SHP77 treated with DMSO at 0.1 percent for 48 hours (cell line): Measurements from ENCODE around the gene CPN1.
A peak's percentile ranks its signal among the peaks of the same experiment; 100 is the strongest.
"Not testable (repeated sequence)": the region's sequence is repeated elsewhere in the genome, so short reads cannot be mapped to it uniquely, and the experiment has no call there.

Experiments
- DNase-seq: peaks from one replicate; lab custom pipeline; 2025; lab: John Stamatoyannopoulos, UW

CPN1 gene

DNA sequence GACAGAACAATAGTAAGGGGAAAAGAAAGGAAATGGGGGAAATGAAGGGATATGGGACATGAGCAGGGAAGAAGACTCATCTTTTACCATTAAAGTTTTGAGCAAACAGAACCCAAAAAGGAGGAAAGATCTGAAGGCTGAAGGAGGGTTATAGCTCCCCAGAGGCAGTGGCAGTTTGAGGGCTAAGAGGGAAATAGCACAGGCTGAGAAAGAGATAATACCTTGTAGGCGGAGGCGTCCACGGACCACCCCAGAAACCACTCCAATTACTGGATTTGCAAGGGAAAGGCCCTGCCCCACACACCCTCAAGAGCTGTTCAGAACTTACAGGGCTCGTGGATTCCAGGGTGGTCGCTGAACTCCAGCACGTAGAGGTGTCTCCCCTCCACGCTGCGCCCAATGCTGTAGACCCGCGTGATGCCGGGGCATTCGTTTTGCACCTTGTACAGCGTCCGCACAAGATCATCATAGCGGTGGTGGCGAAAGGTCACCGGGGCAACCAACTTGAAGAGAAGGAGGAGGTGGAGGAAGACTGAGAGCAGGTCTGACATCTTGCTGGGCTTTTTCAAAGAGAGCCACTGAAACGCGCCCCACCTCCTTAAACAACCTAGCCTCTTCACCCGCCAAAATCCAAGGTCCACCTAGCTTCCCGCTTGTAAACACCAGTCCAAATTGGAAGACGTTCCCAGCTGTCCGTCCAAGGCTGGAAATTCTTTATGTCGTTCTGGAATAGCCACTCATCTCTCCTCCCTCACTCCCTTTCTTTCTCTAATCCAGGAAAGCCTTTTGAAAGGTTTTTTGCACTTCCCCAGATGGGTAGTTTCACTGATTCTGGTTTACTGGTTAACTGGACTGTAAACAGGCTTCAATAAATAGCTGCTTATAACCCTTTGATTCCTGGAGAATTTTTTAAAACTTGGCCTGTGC is at the start of gene CPN1:
TSS of gene CPN1 (minus strand) at position 795 of the 927 bp plus-strand sequence. CDS start at position 551, 244 bp downstream.
- DNase-seq, result no peak

DNA sequence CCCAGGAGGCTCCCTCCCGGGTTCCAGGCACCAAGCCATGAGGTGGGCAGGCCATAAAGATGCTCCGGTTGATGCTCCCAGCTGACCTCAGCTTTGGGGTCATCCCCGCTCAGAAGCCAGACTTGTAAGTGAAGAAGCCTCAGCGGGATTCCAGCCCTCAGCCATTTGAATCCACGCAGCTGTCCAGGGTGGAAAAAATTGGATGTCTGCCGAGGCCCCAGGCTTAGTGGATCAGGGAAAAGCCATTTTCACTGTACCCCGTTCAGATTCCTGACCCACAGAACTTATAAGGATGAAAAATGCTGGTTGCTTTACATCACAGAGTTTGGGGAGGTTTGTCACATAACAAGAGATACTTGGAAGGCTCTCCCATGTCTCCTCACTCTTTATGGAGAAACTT is 49.2 kb upstream of the CPN1 start:
- DNase-seq, result no peak

DNA sequence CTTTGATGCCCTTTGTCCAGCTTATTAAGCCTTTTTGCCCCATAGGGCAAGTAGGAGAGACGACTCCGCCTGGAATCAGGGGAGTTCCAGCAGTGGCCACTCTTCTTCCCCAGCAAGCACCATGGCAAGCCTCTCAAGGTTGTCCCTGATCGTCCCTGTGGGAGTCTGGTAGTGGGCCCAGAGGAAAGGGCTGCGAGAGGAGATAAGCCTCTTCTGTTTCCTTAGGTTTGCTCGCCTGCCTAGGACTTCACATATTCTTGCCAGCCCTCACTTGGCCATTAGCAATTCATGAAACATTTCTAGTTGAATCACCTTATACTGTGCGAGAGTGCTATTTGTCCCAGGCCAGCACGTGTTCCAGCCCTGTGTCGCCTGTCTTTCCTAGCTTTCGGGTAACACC is 47.8 kb upstream of the CPN1 start:
- DNase-seq, result no peak

DNA sequence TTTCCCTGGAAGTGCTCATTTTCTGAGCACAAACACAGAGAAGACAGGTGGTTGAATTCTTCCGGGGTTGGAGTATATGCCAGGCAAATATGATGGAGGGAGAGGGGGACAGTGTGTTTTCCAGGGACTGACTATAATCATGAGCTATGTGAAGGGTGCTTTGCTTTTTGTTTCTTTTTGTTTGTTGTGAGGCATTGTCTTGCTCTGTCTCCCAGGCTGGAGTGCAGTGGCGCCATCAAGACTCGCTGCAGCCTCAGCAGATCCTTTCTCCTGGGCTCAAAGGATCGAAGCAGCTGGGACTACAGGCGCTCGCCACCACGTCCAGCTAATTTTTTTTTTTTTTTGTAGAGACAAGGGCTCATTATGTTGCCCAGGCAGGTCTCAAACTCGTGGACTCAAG is 47.3 kb upstream of the CPN1 start:
- no peak for DNase-seq

DNA sequence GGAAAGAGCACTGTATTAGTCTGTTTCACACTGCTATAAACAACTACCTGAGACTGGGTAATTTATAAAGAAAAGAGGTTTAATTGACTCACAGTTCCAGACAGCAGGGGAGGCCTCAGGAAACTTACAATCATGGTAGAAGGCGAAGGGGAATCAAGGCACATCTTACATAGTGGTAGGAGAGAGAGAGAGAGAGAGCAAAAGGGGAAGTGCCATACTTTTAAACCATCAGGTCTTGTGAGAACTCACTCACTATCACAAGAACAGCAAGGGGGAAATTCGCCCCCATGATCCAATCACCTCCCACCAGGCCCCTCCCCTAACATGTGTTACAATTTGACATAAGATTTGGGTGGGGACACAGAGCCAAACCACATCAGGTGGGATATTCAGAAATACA is 43.7 kb upstream of the CPN1 start:
- not testable (repeated sequence) for DNase-seq

DNA sequence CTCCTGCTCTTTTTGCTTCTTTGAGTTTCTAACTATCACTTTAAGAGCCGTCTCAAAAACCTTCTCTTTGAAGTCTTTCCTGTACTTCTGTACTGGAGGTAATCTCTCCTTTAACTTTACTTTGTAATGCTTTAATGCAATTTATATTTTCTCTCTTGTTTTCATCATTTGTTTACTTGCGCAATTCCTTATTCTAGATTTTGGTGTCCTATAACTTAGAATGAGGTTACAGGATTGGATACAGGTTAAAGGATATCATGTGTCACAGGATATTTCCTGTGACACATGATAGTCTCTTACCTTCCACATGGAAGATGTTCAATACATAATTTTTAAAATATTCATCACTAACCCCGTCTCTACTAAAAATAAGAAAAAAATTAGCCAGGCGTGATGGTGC is 42.4 kb upstream of the CPN1 start:
- no peak for DNase-seq

DNA sequence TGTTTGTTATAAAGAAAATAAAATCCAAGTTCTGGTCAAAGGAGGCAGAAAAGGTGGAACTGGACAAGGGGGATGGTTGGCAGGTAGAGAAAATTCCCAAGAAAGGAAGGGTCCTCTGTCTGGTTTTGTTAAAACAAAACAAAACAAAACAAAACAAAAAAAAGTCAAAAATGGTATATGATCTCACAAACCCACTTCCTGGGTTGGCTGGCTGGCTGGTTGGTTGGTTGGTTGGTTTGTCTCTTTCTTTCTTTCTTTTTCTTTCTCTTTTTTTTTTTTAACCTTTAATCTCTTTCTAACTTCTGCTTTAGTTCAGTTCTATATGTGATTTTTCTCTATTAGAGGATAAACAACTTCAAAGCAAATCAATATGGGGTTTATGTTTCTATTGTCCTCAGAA is 41.1 kb upstream of the CPN1 start:
- DNase-seq, result no peak

DNA sequence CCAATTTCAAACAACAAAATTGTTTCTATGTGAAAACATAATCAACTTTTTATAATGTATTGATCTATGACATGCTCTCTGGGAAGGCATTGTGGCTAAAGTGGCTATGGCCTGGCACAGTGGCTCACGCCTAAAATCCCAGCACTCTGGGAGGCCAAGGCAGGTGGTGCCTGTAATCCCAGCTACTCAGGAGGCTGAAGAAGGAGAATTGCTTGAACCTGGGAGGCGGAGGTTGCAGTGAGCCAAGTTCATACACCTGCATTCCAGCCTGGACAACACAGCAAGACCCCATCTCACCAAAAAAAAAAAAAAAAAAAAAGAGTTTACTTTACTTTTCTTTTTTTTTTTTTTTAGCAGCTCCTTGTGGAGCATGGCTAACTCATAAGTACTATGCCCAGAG is 38.9 kb upstream of the CPN1 start:
- no peak for DNase-seq

DNA sequence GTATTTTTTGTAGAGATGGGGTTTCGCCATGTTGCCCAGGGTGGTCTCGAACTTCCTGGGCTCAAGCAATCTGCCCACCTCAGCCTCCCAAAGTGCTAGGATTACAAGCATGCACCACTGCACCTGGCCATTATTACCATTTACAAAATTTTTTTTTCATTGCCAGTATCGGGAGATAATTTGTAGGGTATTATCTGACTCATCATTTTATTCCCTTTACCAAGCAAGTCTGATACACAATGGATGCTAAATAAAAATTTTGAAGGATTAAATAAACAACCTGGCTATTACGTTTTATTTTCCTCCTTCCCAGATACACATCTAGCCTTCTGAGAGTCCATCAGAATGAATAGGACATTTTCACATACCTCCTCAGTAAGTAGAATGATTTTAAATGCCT is 38.1 kb upstream of the CPN1 start:
- no peak for DNase-seq

DNA sequence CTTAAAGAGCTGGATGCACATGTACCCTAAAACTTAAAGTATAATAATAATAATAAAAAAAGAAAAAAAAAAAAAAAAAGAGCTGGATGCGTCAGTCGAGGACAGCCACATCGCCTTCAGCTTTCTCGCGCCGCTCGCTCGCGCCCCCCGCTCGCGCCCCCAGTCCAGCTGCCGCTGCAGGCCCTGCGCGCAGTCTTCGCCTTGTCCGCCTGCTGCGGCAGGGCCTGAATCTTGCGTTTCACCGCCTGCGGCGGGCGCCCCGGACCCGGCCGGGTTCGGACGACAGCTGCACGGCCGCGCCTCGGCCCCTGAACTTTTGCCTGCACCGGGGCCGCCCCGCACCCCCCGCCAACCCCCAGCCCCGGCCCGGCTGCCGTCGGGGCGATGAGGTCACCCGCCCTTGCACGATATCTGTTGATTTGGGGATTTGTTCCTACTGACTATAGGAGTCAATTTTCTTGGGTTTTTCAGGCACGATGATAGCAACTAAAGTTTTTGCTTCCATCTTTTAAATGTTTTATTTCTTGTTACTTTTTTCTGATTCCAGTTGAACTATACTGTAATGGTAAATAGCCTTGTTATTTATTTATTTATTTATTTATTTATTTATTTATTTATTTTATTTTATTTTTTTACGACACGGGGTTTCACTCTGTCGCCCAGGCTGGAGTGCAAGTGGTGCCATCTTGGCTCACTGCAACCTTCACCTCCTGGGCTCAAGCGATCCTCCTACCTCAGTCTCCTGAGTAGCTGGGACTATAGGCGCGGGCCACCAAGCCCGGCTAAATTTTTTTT is 33.5 kb upstream of the CPN1 start:
- DNase-seq, result no peak

DNA sequence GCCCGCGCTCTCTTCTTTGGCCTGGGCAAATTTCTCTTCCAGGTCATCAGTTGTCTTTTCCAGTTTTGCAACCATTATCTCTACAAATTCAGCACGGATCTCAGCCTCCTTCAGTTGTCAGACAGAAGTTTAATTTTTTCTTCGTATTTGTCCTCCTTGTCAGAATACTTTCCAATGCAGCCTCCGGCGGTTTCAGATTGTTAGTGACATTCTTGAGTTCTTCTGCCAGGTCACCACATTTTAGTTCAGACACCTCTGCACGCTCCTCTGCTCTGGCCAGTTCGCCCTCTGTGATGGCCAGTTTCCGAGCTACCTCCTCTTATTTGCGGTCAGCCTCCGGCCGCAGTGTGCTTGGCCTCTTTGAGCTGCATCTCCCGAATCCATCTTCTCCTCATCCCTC is 32.8 kb upstream of the CPN1 start:
- DNase-seq, result no peak

DNA sequence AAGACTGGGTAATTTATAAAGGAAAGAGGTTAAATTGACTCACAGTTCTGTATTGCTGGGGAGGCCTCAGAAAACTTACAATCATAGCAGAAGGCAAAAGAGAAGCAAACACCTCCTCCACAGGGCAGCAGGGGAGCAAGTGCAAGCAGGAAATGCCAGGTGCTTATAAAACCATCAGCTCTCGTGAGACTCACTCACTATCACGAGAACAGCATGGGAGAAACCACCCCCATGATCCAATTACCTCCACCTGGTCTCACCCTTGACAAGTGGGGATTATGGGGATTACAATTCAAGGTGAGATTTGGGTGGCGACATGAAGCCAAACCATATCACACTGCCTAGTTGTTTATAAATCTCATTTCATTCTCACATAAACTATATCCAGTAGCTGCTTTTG is 28.0 kb upstream of the CPN1 start:
- no peak for DNase-seq

DNA sequence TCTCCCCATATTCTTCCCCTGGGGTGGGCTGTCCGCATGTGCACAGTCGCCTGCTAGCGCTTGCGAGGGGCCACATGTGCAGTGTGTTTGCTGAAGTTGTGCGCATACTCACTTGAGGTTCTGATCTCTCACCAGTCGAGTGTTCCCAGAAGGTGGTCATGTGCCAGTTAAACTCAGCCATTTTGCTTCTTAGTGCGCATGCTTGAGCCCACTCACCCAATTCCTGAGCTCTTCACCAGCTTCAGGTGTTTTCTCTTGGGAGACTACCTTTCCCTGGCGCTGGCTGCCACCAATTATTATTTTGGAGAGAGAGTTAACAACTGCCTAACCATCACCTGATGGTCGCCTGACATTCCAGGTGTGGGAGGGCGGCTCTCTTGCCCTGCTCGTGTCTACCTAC is 25.2 kb upstream of the CPN1 start:
- DNase-seq, result no peak

DNA sequence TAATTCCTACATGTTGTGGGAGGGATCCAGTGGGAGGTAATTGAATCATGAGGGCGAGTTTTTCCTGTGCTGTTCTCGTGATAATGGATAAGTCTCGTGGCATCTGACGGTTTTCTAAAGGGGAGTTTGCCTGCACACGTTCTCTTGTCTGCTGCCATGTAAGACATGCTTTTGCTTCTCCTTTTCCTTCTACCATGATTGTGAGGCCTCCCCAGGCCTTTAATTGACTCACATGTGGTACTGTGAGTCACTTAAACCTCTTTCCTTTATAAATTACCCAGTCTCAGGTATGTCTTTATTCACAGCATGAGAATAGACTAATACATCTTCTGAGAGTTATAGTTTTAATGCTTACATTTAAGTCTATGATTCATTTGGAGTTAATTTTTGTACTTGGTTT is 22.6 kb upstream of the CPN1 start:
- no peak for DNase-seq

DNA sequence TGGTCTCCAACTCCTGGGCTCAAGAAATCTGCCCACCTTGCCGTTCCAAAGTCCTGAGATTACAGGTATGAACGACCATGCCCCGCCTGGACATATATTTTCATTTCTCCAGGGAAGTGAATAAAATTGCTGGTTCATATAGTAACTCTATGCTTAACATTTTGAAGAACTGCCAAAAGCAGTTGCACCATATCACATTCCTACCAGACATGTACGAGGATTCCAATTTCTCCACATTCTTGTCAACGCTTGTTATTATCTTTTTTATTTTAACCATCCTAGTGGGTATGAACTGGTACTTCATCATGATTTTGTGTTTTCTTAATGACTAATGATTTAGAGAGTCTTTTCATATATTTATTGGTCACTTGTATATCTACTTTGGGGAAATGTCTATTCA is 21.9 kb upstream of the CPN1 start:
- DNase-seq, result no peak

DNA sequence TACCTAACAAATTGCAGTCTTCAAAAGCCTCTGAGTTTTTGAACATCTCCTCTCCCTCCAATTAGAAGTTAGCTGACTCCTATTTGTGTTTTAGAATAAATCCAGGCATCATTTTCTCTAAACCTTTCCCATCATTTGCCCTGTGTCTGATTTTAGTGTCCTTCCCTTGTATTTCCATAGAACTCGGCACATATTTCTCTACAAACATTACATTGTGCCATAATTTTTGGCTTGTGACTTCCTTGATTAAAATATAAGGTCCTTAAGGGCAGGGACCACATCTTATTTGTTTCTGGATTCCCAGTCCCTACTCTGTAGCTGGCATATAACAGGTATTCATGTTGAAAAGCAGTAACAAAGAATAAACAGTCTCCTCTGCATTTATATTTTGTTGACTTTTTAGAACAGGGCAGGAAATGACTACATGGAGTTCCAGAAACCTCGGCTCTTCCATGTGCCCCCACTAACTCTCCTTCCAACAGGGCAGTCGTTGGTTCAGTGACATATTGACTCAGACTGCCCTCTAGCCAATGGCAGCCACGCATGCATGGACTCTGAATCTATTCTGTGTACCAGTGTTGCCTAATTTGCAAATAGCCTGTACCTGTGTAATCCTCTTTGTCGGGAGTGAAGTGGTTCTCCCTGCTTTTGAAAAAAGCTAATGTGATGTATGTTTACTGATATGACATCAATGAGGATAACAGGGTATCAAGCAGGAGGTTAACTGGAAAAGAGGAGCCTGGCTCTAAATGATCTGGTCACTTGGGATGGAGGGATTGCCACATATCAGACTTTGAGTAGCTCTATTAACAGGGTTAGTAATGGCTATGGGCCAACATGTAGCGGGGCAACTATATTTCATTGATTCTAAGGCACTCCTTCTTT is 19.8 kb upstream of the CPN1 start:
- DNase-seq, result no peak

DNA sequence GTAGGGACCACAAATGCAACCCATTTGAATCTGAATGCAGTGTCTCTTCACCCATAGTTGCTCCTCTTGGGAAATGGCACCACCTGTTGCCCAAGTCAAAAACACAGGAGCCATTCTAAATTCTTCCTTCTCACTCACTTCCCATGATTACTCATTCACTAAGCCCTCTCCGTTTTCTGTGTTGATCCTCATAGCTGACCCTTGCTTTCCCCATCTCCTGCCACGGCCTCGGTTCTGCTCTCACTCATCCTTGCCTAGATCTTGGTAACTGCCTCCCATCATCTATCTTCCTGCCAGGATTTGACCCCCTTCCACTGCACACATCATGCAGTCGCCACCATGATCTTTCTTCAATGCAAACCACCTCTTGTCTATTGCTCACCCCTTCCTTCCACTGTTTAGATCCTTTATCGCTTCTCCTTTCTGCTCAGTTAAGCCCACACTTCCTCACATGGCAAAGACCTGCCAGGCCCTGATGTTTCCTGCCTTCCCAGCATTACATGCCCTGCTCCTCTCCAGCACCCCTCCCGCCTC is 19.0 kb upstream of the CPN1 start:
- peak; percentile 5 for DNase-seq

DNA sequence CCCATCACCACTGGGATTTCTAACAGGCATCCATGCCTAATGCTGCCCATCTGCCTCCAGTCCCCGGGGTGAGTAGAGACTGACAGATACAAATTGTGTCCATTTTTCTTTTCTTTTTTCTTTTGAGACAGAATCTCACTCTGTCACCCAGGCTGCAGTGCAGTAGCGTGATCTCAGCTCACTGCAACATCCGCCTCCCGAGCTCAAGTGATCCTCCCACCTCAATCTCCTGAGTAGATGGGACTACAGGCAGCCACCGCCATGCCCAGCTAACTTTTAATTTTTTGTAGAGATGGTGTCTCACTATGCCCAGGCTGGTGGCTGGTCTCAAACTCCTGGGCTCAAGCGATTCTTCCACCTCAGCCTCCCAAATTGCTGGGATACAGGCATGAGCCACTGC is 7.6 kb upstream of the CPN1 start:
- DNase-seq, result no peak

DNA sequence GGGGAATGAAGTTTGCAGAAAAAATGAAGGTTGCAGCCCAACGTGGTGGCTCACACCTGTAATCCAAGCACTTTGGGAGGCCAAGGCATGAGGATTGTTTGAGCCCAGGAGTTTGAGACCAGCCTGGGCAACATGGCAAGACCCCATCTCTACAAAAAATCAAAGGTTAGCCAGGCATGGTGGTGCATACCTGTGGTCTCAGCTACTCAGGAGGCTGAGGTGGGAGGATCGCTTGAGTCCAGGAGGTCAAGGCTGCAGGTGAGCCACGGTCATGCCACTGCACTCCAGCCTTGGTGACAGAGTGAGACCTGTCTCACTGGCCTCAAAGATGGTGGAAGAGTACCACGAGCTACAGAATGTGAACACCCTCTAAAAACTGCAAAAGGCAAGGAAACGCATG is 5.0 kb upstream of the CPN1 start:
- DNase-seq, result not testable (repeated sequence)

DNA sequence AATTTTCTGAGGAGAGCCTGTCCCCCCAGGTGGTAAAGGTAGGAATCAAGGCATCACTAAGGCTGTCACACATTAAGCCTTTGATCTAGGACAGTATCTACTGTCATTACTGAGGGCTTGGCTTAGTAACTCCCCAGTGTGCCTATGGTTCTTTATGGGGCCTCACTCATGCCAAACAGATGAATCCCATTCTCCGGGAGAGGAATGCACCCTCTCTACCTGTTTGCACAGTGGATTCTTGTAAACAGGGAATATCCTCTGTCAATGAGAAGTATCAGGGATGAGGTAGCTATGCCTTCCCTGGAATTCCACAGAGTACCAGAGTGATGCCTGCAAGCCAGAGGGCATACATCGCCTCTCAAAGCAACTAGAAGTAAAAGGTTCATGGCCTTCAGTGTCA is 3.9 kb upstream of the CPN1 start:
- DNase-seq, result no peak

DNA sequence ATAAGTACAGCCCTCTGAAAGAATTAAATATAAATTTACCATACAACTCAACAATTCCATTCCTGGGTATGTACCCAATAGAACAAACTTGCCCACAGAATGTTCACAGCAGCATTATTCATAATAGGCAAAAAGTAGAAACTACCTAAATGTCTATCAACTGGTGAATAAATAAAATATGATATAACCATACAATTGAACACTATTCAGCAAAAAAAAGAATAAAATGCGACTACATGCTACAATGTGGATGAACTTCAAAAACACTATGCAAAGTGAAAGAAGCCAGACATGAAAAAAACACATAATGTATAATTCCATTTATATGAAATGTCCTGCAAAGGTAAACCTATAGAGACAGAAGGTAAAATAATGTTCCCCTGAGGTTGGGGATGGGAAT is 2.0 kb upstream of the CPN1 start:
- no peak for DNase-seq

DNA sequence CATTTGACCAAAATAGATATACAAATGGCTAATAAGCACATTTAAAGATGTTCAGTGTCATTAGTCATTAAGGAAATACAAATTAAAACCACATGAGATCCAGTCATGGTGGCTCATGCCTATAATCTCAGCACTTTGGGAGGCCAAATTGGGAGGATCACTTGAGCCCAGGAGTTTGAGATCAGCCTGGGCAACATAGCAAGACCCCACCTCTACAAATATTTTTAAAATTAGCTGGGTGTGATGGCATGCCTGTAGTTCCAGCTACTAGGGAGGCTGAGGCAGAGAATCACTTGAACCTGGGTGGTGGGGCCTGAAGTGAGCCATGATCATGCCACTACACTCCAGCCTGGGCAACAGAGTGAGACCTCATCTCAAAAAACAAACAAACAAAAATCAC is 607 bp upstream of the CPN1 start:
- DNase-seq, result not testable (repeated sequence)
